ENCODE results near the gene TMEM161B.
"Not testable (repeated sequence)": the region's sequence is repeated elsewhere in the genome, so short reads cannot be mapped to it uniquely, and the experiment has no call there.

Gene TMEM161B

DNA sequence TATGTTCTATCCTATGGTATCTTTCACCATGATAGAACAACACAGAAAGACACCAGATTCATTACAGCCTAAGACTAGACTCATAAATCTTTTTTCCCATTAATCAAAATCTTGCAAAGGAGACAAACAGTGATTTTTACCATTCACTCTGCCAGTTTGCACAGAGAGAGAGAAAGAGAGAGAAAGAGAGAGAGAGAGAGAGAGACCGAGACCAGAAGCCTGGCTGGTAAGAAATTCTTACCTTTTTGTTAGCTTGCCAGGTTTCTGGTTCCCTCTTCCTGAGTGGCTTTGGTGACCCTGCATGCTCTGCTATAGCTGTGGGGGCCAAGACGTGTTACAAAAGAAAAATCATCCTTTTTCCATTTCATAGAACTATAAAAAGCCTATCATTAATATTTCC is 18.6 kb downstream of the TMEM161B start:
- no peak for DNase-seq (ENCODE audit: extremely low read depth, low read depth)
- H3K4me3 ChIP-seq (replicated peaks; ENCODE audit: low read depth, low read length), result no peak overlapping the region
- TF ChIP-seq, protein P1, sequence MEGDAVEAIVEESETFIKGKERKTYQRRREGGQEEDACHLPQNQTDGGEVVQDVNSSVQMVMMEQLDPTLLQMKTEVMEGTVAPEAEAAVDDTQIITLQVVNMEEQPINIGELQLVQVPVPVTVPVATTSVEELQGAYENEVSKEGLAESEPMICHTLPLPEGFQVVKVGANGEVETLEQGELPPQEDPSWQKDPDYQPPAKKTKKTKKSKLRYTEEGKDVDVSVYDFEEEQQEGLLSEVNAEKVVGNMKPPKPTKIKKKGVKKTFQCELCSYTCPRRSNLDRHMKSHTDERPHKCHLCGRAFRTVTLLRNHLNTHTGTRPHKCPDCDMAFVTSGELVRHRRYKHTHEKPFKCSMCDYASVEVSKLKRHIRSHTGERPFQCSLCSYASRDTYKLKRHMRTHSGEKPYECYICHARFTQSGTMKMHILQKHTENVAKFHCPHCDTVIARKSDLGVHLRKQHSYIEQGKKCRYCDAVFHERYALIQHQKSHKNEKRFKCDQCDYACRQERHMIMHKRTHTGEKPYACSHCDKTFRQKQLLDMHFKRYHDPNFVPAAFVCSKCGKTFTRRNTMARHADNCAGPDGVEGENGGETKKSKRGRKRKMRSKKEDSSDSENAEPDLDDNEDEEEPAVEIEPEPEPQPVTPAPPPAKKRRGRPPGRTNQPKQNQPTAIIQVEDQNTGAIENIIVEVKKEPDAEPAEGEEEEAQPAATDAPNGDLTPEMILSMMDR (IDR thresholded peaks at IDR 0.05; ENCODE audit: low read depth, low read length, missing control alignments), result no peak

DNA sequence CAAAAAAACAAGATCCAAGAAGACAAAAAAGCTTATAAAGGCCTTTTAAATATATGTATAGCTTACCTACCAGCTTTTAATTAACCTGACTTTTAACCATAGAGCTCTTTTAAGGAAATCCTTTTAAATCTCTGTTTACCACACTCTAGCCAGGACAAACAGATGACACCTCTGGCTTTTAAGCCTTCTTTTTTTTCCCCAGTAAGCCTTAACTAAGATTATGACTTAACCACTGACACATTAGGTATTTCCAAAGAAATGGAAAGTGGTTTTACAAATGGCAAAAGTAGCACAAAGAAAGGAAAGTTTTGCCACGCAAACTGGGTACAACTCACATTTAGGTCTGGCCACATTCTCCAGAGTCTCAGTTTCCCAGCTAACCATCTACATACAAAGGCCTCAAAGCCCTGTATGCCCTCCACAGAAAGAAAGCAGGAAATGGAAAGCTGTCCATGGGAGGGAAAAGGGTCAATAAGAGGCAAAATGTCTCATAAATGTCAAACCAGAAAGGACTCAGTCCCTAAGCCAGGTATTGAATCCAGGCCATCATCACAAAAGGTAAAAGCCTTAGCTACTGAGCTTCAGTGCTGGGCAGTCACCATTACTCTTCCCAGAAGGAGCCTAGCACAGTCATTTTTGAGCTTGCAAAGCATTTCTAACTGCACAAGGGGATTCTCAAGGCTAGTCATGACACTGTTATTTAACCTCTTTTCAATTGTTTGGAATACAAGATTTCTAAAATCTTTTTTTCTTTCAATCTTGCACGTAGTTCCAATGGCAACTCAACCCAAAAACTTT is 19.7 kb downstream of the TMEM161B start:
- no peak overlapping the region for H3K4me3 ChIP-seq (replicated peaks; ENCODE audit: low read depth, low read length)
- TF ChIP-seq, protein P1 (IDR thresholded peaks at IDR 0.05; ENCODE audit: low read depth, low read length, missing control alignments), result no peak
- no peak for DNase-seq (ENCODE audit: extremely low read depth, low read depth)

DNA sequence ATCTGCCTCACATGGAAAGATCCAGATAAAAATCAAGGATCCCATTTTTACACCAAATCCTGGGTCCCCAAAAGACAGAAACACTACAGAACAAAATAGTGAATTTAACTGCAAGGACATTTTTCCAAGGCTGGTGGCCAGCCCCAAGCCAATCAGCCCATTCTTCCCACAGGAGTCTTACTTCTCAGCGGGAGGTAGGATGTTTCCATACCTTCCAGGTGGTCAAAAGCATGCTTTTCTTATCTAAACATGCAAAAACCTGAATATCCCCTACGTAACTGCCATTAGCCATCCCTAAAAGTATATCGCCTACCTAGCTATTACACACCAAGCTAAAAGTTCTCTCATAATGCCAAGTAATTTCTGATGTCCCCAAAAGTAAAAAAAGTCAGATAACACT is 20.6 kb downstream of the TMEM161B start:
- TF ChIP-seq, protein P1 (IDR thresholded peaks at IDR 0.05; ENCODE audit: low read depth, low read length, missing control alignments), result no peak
- DNase-seq (ENCODE audit: extremely low read depth, low read depth), result no peak
- no peak overlapping the region for H3K4me3 ChIP-seq (replicated peaks; ENCODE audit: low read depth, low read length)

DNA sequence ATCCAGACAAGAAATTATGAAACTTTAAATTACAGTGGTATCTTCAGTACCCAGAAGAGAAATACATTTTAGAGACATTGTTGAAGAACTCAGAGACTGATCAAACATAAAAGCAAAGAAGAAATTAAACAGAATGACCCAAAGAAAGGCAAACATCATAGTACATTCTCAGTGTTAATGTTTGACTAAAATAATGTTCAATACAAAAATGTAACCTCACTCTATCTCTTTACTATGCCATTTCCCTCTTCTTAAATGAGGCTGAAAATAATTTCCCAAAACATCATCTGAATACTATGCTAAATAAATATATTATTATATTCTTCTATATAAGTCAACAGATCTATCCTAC is 22.8 kb downstream of the TMEM161B start:
- H3K4me3 ChIP-seq (replicated peaks; ENCODE audit: low read depth, low read length), result no peak overlapping the region
- no peak for DNase-seq (ENCODE audit: extremely low read depth, low read depth)
- TF ChIP-seq, protein P1 (IDR thresholded peaks at IDR 0.05; ENCODE audit: low read depth, low read length, missing control alignments), result no peak

DNA sequence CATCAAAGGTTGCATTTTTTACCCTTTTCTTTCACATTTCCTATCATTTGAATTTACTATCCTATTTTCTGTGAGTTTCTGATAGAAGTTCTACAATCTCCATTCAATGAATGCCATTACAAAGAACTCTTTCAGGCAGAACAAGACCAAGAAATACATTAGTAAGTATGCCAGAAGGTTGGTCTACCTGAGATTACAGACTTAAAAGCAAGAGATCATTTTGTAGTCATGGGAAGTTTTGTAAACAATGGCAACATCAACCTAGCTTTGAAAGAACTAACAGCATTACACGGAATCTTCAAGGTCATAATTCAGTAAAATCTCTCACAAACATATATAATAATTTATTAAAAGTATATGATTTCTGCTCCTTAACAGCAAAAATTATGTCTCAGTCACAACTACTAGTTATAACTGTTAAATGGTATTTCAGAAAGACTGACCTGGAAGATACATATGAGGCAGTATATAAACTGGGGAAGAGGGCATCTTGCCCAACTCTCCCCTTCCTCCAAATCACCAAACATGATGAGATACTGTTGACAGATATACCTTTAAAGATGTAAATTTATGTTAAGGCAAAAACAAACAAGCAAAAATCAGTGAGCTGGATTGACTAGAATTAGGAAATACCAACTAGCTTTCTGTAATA is 23.3 kb downstream of the TMEM161B start:
- DNase-seq (ENCODE audit: extremely low read depth, low read depth), result no peak
- TF ChIP-seq, protein P1 (IDR thresholded peaks at IDR 0.05; ENCODE audit: low read depth, low read length, missing control alignments), result no peak
- no peak overlapping the region for H3K4me3 ChIP-seq (replicated peaks; ENCODE audit: low read depth, low read length)

DNA sequence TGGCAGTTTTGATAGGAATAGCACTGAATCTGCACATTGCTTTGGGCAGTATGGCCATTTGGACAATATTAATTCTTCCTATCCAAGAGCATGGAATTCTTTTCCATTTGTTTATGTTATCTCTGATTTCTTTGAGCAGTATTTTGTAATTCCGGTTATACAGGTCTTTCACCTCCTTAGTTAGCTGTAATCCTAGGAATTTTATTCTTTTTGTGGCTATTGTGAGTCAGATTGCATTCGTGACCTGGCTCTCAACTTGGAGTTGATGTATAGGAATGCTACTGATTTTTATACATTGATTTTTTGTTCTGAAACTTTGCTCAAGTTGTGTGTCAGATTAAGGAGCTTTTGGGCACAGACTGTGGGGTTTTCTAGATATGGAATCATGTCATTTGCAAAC is 24.0 kb downstream of the TMEM161B start:
- H3K4me3 ChIP-seq (replicated peaks; ENCODE audit: low read depth, low read length), result no peak overlapping the region
- TF ChIP-seq, protein P1 (IDR thresholded peaks at IDR 0.05; ENCODE audit: low read depth, low read length, missing control alignments), result no peak
- DNase-seq (ENCODE audit: extremely low read depth, low read depth), result no peak

DNA sequence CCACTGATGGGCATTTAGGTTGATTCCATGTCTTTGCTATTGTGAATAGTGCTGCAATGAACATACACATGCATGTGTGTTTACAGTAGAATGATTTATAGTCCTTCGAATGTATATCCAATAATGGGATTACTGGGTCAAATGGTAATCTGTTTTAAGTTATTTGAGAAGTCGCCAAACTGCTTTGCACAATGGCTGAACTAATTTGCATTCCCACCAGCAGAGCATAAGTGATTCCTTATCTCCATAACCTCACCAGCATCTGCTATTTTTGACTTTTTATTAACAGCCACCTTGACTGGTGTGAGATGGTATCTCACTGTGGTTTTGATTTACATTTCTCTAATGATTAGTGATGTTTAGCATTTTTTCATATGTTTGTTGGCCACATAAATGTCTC is 25.2 kb downstream of the TMEM161B start:
- not testable (repeated sequence) for H3K4me3 ChIP-seq (replicated peaks; ENCODE audit: low read depth, low read length); DNase-seq (ENCODE audit: extremely low read depth, low read depth)
